Endodermal cell (in vitro differentiated cells): ENCODE results near the gene FAAH. TPM values are rescaled to one million over a fixed set of nuclear protein-coding genes. Genes with fewer than 3 reads are reported as not detected.

Source experiments
- DNase-seq: peaks from one replicate; pipeline ENCODE4 v3.0.0-alpha.2; 2017
- H3K27ac ChIP-seq: 2 replicates; pipeline ENCODE4 v1.5.1; 2013; ENCODE audit warnings: mild to moderate bottlenecking, low read depth, low read length, moderate library complexity
- H3K27me3 ChIP-seq: 2 replicates; pipeline ENCODE4 v1.6.1; 2013; ENCODE audit warnings: mild to moderate bottlenecking, low read length, moderate library complexity; ENCODE audit not compliant: insufficient read depth, control insufficient read depth, poor library complexity, severe bottlenecking
- H3K36me3 ChIP-seq: 2 replicates; pipeline ENCODE4 v1.7.0; 2013; ENCODE audit warnings: mild to moderate bottlenecking, low read length, moderate library complexity; ENCODE audit not compliant: control insufficient read depth, insufficient read depth
- H3K4me1 ChIP-seq: one replicate; pipeline ENCODE4 v1.7.0; 2013; ENCODE audit warnings: low read length; ENCODE audit not compliant: control insufficient read depth, insufficient read depth
- H3K4me3 ChIP-seq: 2 replicates; pipeline ENCODE4 v1.5.1; 2013; ENCODE audit warnings: mild to moderate bottlenecking, low read length, moderate library complexity
- H3K9ac ChIP-seq: 2 replicates; pipeline ENCODE4 v1.6.1; 2013; ENCODE audit warnings: mild to moderate bottlenecking, low read length, moderate library complexity; ENCODE audit not compliant: poor library complexity, severe bottlenecking; ENCODE audit errors: extremely low read depth
- H3K9me3 ChIP-seq: 2 replicates; pipeline ENCODE4 v1.6.1; 2013; ENCODE audit warnings: mild to moderate bottlenecking, low read length, moderate library complexity; ENCODE audit not compliant: control insufficient read depth
- H3K27ac Mint-ChIP-seq: 2 replicates; pipeline ENCODE4 v1.8.0; 2020; ENCODE audit warnings: mixed read lengths
- H3K27me3 Mint-ChIP-seq: 2 replicates; pipeline ENCODE4 v1.8.0; 2021; ENCODE audit warnings: mild to moderate bottlenecking, mixed read lengths; ENCODE audit not compliant: insufficient read depth
- H3K36me3 Mint-ChIP-seq: 2 replicates; pipeline ENCODE4 v1.8.0; 2020; ENCODE audit warnings: low read depth, mixed read lengths
- H3K4me1 Mint-ChIP-seq: 2 replicates; pipeline ENCODE4 v1.8.0; 2020; ENCODE audit warnings: mixed read lengths
- H3K4me3 Mint-ChIP-seq: 2 replicates; pipeline ENCODE4 v1.8.0; 2020; ENCODE audit warnings: mild to moderate bottlenecking, moderate library complexity, mixed read lengths
- H3K9me3 Mint-ChIP-seq: 2 replicates; pipeline ENCODE4 v1.8.0; 2020; ENCODE audit warnings: mild to moderate bottlenecking, mixed read lengths
- WGBS, 2 experiments: methylation state at CpG; one replicate each; pipeline versions ENCODE4 v1.1.5 to v1.1.7; 2013; ENCODE audit warnings: missing lambda C conversion rate in 2 of 2, mixed read lengths in 1 of 2; ENCODE audit not compliant: insufficient coverage in 1 of 2, insufficient read length in 1 of 2; 5-methylcytosine and 5-hydroxymethylcytosine counted together
- total RNA-seq, 2 donors: library from RNA; stranded (reverse); fragmentation: NEBNext Ultra II Directional in 1 of 2; extraction: Animal tissue kit (Norgen Biotek cat#: 25700) in 1 of 2; gene quantifications; 2 replicates in 1 of 2; 3 replicates in 1 of 2; pipeline ENCODE4 v1.2.1, GENCODE V29; 2021
- TF ChIP-seq, protein P1 (sequence below): fragments of 200-600 bp; sonication (generic); conservative IDR thresholded peaks from 2 replicates; pipeline ENCODE4 v1.5.0; 2021; ENCODE audit warnings: antibody characterized with exemption, mild to moderate bottlenecking

Gene FAAH
- total RNA-seq, 2 donors from 2014 or later, result 27.1 to 56.6 TPM

DNA sequence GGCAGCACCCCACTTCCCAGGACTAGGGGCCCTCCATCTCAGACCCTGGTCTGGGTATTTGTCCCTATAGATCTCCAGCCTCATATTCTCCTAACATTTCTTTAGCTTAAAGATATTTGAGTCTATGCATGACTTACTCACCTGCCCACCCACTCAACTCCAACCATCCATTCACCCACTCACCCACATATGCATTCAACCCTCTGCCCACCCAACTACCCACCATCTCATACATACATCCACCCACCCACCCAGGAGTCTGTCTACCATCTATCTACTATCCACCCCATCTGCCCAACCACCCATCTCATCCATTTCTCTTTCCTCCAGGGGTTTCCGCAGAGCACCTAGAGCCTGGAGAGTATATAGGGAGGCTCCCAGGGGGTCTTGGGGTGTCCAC lies 42.7 kb downstream of the FAAH start:
- Histone ChIP-seq H3K27ac (no peak overlapping the region), H3K36me3 (no peaks in the 10 kb centered on the region), H3K4me3 (no peak overlapping the region), H3K4me1 (no peaks in the 10 kb centered on the region), H3K27me3 (peaks cover 44% of the 10 kb centered on the region), H3K9ac (no peak overlapping the region), H3K9me3 (no peaks in the 10 kb centered on the region)
- H3K4me1 Mint-ChIP-seq, result no peaks in the 10 kb centered on the region
- peaks cover 75% of the 10 kb centered on the region for H3K27me3 Mint-ChIP-seq
- H3K4me3 Mint-ChIP-seq, result no peak overlapping the region
- no peak for DNase-seq
- TF ChIP-seq, protein P1, sequence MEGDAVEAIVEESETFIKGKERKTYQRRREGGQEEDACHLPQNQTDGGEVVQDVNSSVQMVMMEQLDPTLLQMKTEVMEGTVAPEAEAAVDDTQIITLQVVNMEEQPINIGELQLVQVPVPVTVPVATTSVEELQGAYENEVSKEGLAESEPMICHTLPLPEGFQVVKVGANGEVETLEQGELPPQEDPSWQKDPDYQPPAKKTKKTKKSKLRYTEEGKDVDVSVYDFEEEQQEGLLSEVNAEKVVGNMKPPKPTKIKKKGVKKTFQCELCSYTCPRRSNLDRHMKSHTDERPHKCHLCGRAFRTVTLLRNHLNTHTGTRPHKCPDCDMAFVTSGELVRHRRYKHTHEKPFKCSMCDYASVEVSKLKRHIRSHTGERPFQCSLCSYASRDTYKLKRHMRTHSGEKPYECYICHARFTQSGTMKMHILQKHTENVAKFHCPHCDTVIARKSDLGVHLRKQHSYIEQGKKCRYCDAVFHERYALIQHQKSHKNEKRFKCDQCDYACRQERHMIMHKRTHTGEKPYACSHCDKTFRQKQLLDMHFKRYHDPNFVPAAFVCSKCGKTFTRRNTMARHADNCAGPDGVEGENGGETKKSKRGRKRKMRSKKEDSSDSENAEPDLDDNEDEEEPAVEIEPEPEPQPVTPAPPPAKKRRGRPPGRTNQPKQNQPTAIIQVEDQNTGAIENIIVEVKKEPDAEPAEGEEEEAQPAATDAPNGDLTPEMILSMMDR, result no peak
- WGBS, 2 experiments, result 100% methylated on average over 1 of the region's 1 CpG; no CpG with 5 or more reads in 1 of the 2 experiments
- H3K27ac Mint-ChIP-seq, result no peak overlapping the region
- H3K9me3 Mint-ChIP-seq, result no peaks in the 10 kb centered on the region
- H3K36me3 Mint-ChIP-seq, result no peaks in the 10 kb centered on the region

- Mint-ChIP-seq H3K4me3 (no peak overlapping the region), H3K9me3 (no peaks in the 10 kb centered on the region), H3K27me3 (peaks cover 75% of the 10 kb centered on the region), H3K4me1 (peaks cover 2% of the 10 kb centered on the region), H3K36me3 (no peaks in the 10 kb centered on the region), H3K27ac (no peak overlapping the region)
- no peak for DNase-seq
- Histone ChIP-seq H3K36me3 (no peaks in the 10 kb centered on the region), H3K4me3 (no peak overlapping the region), H3K9ac (no peak overlapping the region), H3K4me1 (no peaks in the 10 kb centered on the region), H3K27me3 (peaks cover 44% of the 10 kb centered on the region), H3K9me3 (no peaks in the 10 kb centered on the region), H3K27ac (no peak overlapping the region)
- TF ChIP-seq, protein P1, result no peak
- WGBS, 2 experiments, result 80 to 85% methylated on average over 4 of the region's 4 CpGs
These were observed 43.6 kb downstream of the FAAH start for GRCh38 chr1:46437723-46438122.

- Mint-ChIP-seq H3K36me3 (no peaks in the 10 kb centered on the region), H3K4me1 (peaks cover 5% of the 10 kb centered on the region), H3K27ac (no peak overlapping the region), H3K27me3 (peaks cover 80% of the 10 kb centered on the region), H3K4me3 (no peak overlapping the region), H3K9me3 (no peaks in the 10 kb centered on the region)
- H3K36me3 ChIP-seq, result no peaks in the 10 kb centered on the region
- H3K4me1 ChIP-seq, result no peaks in the 10 kb centered on the region
- H3K27me3 ChIP-seq, result peaks cover 48% of the 10 kb centered on the region
- no peaks in the 10 kb centered on the region for H3K9me3 ChIP-seq
- 94% methylated on average over 6 of the region's 6 CpGs for WGBS, 2 experiments
- TF ChIP-seq, protein P1, result no peak
- no peak overlapping the region for H3K4me3 ChIP-seq
- H3K9ac ChIP-seq, result no peak overlapping the region
- no peak overlapping the region for H3K27ac ChIP-seq
- no peak for DNase-seq
These were observed 44.2 kb downstream of the FAAH start for GRCh38 chr1:46438346-46438745.
